HG02759 (cell line): ENCODE results near the gene HS3ST1.
A peak's percentile ranks its signal among the peaks of the same experiment; 100 is the strongest.

Experiments used
- ATAC-seq: cut with Tn5 transposase; IDR thresholded peaks from one replicate; pipeline ENCODE4 v1.9.1; 2021; ENCODE audit warnings: mild to moderate bottlenecking, moderate library complexity; ENCODE audit not compliant: unreplicated experiment

HS3ST1 gene

DNA sequence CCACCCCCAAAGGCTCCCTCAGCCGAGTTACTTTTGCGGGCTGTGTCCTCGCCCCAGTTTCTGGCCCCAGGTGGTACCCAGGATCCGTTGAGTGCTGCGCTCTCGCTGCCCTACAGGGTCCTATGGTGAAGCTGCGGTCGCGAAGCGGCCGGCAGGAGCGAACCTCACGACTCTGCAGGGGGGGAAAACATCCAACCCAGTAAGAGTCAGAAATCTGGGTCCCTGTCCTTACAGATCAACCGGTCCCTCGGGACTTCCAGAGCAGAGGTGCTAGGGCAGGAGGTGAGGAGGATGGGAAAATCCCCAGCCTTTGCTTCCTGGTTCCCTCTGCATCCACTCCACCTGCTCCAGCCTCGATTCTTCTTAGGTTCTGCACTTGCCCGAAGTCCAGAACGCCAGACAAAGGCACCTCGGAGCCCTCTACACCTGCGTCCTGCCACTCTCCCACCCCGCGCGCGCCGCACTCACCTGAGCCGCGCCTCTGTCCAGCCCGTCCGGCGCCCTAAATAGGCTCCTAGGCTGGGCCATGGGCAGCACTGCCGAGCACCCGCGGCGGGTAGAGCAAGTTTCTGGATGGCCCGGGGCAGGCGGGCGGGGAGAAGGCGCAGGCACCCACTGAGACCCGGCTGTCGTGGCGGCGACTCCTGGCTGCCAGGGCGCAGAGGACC is at the start of gene HS3ST1:
Gene HS3ST1 (minus strand): TSS at position 664 of the 668 bp plus-strand sequence. CDS start 28,889 bp downstream, outside the sequence.
- peak; percentile 46 for ATAC-seq

- ATAC-seq: no peak
Measured at GRCh38 chr4:11475871-11476270, 47.2 kb upstream of the HS3ST1 start.

DNA sequence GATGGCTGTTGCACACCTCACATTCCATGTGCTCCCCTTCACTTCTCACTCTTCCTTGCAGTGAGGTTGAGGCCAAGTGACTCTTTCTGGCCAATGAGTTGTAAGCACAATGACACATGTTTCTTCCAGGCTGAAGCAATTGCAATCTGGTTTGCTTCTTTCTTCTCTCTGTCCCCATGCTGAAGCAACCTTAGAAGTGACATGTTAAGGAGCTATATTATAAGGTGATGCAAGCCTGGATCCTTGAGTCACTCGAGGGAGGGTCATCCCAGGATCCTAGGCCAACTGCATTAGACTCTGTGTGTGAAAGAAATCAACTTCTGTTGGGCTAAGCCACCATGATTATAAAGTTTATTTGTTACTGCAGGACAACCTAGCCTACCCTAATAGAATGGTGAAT is 45.5 kb upstream of the HS3ST1 start:
- no peak for ATAC-seq

GRCh38 chr4:11472535-11472934 is 43.8 kb upstream of the HS3ST1 start:
- ATAC-seq: no peak

DNA sequence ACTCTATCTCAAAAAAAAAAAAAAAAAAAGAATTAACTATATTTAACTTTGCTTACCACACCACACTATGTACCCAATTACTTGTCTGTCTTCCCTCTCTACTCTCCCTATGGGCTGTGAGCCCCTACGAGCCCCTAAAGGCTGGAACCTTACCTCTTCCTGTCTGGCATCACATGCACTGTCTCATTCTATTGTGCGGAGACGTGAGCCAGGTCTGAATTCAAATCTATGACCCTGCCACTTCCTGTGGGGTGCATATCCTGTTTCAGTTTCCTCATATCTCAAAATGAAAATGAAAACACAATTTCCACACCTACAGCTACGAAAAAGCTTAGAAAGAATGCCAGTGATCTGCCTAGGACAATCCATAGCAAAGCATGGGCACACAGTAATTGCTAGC is 42.9 kb upstream of the HS3ST1 start:
- peak; percentile 74 for ATAC-seq

DNA sequence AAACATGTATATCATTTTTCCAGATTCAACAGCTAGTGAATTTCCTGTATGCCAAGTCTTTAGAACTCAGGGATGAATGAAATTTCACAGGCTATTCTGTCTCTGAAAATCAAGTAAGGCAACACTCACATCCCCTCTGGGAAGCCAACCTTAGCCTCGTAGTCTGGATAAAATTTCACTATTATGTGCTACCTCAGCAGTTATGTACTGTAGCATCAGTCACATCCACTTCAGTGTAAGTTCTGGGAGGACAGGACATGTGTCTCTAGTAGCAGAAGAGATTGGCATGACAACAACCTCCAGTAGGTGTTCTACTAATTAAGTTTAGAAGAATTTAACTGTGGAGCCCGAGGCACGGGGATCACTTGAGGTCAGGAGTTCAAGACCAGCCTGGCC is 42.4 kb upstream of the HS3ST1 start:
- ATAC-seq: no peak

DNA sequence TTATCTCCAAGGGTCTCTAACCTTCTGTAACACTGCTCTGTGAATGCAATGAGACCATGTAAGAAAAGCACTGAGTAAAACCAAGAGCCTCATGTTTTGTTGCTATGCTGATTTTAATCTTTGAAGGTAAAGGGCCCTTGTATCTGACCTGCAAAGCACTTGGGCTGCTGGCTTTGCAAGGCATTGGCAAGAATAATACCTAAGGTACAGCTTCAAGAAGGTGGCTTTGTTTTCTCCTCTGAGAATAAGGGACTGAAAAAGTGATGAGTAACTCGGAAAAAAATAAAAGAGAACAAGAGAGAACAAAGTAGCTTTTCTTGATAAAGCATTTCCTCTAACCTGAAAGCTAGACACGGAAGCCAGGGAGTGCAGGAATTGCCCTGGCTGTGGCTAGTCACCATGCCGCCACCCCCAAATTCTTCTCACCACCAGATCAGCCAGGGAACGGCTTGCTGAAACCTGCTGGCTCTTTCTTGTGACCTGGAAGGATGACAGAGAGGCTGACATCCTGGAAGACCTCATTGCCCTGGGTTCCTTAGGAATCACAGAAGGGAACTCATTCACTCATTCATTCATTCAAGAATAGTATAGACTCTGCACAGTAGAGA is 41.8 kb upstream of the HS3ST1 start:
- ATAC-seq: peak; percentile 68

GRCh38 chr4:11469650-11470437 is 41.1 kb upstream of the HS3ST1 start:
- ATAC-seq: peak; percentile 73

GRCh38 chr4:11468901-11469300 is 40.2 kb upstream of the HS3ST1 start:
- ATAC-seq: no peak

DNA sequence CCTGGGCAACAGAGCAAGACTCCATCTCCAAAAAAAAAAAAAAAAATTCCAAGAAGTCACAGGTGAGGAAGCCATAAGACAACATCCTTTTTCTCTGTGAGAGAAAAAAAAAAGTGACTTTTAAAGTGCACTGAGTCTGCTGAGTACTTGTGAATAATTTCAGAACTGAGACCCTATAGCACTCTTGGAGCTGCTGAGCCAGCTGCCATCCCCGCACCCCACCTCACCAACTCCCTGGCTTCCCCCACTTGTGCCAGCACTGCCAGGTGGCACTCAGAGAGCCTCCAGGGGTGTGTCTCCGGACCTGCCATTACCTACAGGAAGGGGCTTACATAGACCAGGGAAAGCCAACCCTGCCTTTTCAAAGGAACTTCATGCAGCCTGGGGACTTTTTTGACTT is 39.2 kb upstream of the HS3ST1 start:
- no peak for ATAC-seq

- no peak for ATAC-seq
Measured at GRCh38 chr4:11463707-11464106, 35.0 kb upstream of the HS3ST1 start.

GRCh38 chr4:11456401-11456800 is 27.7 kb upstream of the HS3ST1 start:
- no peak for ATAC-seq

- no peak for ATAC-seq
Measured at GRCh38 chr4:11455201-11455835, 26.6 kb upstream of the HS3ST1 start.

GRCh38 chr4:11451716-11452115 is 23.0 kb upstream of the HS3ST1 start:
- no peak for ATAC-seq

GRCh38 chr4:11446155-11446811 is 17.6 kb upstream of the HS3ST1 start:
- no peak for ATAC-seq

GRCh38 chr4:11441194-11441556 is 12.5 kb upstream of the HS3ST1 start:
- ATAC-seq: no peak

DNA sequence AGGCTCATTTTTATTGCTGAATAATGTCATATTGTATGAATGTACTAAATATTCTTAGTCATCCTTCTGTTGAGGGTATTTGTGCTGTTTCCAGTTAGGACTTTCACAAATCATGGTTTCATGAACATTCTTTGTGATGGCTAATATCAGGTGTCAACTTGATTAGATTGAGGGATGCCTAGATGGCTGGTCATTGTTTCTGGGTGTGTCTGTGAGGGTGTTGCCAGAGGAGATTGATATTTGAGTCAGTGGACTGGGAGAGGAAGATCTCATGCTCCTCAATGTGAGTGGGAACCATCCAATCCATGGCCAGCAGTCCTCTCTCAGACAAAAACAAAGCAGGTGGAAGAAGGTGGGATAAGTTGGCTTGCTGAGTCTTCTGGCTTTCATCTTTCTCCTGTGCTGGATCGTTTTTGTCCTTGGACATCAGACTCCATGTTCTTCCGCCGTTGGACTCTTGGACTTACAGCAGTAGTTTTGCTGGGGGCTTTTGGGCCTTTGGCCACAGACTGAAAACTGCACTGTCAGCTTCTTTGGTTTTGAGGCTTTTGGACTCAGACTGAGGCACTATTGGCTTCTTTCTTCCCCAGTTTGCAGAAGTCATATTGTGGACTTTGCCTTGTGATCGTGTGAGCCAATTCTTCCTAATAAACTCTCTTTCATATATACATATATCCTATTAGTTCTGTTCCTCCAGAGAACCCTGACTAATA is 11.9 kb upstream of the HS3ST1 start:
- no peak for ATAC-seq

DNA sequence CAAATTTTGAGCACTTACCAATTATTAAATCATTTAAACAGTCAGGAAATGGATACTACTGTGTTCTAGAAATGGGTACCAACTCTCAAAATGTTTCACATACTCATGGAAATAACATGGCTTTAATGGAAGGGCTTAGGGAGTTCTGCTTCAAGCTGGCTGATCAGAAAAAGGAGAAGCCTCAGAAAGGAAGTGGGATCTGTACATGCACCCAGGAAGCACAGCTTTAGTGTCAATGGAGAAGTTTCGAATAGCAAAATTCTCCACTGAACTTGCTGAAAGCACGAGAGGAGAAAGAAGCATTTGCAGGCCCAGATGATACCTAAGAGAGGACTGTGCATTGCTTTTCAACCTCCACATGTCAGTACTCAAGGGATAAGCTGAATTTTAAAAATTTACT is 11.1 kb upstream of the HS3ST1 start:
- no peak for ATAC-seq

DNA sequence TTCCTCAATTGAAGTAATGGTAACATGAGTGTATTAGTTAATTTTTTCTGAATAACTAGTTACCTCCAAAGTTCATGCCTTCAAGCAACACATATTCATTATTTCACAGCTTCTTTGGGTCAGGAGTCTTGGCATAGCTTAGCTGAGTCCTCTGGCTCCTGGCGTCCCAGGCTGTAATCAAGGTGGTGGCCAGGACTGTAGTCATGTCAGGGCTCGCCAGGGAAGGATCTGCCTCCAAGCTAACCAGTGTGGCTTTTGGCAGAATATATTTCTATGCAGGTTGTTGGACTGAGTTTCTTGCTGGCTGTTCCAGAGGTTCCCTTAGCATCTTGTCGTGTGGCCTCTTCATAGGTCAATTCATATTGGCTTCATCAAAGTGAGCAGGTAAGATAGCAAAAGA is 10.0 kb upstream of the HS3ST1 start:
- ATAC-seq: no peak

DNA sequence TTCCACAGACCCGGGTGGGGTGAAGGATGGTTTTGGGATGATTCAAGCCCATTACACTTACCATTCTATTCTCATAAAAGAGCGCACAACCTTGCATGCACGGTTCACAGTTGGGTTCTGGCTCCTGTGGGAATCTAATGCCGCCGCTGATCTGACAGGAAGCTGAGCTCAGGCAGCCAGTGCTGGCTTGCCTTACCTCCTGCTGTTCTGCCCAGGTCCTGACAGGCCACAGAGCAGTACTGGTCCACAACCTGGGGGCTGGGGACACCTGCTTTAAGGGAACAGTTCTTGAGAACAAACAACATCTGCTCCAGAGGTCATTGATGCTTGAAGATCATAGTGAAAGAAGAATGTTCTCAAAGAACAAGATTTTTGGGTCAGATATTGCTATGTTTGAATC is 8.0 kb upstream of the HS3ST1 start:
- peak; percentile 43 for ATAC-seq
